ENCODE results near the gene EPHA3. TPM values are rescaled to one million over a fixed set of nuclear protein-coding genes. Genes with fewer than 3 reads are reported as not detected.

Gene EPHA3
- total RNA-seq, 4 donors from 2014 or later = 2.3 to 4.6 (median 2.4) TPM; not detected in 1

DNA sequence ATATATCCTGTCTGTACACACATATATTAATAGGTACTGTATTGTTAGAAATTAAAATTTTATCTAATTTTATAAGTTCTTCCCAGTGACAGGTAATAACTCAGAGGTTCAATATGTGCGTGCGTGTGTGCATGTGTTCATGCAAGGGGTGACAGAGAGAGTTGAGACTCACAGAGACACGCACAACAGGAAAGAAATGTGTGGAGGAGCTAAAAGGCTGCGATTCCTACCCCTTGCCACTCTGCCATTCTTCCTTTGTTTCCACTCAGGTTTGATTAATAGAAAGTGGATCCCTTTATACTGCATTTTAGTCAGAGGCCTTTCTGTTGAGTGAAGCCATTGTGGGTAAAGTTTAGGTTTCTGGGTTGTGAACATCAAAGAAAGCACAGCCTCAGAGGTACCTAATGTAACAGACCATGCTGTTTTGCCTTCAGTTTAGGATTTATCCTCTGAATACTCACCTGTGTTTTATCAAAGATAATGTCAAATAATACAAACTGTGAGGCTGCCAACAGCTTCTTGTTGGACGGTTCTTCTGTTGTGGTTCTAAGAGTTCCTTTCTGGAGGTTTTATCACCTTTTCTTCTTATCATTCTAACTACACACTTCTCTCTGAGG is 182.3 kb downstream of the EPHA3 start:
- H3K9me3 ChIP-seq = no peaks in the 10 kb centered on the region
- no peaks in the 10 kb centered on the region for H3K36me3 ChIP-seq
- TF ChIP-seq, protein P1, sequence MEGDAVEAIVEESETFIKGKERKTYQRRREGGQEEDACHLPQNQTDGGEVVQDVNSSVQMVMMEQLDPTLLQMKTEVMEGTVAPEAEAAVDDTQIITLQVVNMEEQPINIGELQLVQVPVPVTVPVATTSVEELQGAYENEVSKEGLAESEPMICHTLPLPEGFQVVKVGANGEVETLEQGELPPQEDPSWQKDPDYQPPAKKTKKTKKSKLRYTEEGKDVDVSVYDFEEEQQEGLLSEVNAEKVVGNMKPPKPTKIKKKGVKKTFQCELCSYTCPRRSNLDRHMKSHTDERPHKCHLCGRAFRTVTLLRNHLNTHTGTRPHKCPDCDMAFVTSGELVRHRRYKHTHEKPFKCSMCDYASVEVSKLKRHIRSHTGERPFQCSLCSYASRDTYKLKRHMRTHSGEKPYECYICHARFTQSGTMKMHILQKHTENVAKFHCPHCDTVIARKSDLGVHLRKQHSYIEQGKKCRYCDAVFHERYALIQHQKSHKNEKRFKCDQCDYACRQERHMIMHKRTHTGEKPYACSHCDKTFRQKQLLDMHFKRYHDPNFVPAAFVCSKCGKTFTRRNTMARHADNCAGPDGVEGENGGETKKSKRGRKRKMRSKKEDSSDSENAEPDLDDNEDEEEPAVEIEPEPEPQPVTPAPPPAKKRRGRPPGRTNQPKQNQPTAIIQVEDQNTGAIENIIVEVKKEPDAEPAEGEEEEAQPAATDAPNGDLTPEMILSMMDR (IDR thresholded peaks at IDR 0.05) = no peak
- TF ChIP-seq POLR2A (IDR thresholded peaks at IDR 0.05) (no peak), EP300 (IDR thresholded peaks at IDR 0.05; ENCODE audit: low read depth) (no peak), POLR2AphosphoS5 (IDR thresholded peaks at IDR 0.05) (no peak)
- H3K27ac ChIP-seq = no peak overlapping the region
- no peaks in the 10 kb centered on the region for H3K27me3 ChIP-seq
- no peaks in the 10 kb centered on the region for H3K4me1 ChIP-seq
- DNase-seq = no peak
- intact Hi-C loops (cut with DNase I; ENCODE audit: low total_unique reads) (no loop called here), in situ Hi-C loops (cut with MboI; ENCODE audit: low pct_ligation_motif_present in 1 of 4, low pct_unique_long_range_greater_than_20kb in 1 of 4, low sequenced_read_pairs in 3 of 4) (no loop called here)
- 79 to 84% methylated on average over 5 of the region's 5 CpGs for WGBS, 2 donors (ENCODE audit: low coverage in 1 of 2)
- no peak overlapping the region for H3K4me3 ChIP-seq

DNA sequence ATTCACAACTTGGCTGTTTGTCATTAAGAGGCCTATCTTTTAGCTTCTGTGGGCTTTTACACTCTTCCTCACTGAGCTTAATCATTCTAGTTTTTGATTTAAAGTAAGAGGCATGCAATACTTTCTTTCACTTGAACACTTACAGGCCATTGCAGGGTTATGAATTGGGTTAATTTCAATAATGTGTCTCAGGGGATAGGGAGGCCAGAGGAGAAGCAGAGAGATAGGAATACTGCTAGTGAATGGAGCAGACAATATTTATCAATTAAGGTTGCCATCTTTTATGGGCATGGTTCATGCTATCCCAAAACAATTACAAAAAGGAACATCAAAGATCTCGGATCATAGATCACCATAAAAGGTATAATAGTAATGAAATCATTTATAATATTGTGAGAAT is 189.8 kb downstream of the EPHA3 start:
- no peaks in the 10 kb centered on the region for H3K4me1 ChIP-seq
- no peak for DNase-seq
- TF ChIP-seq POLR2AphosphoS5 (IDR thresholded peaks at IDR 0.05) (no peak), EP300 (IDR thresholded peaks at IDR 0.05; ENCODE audit: low read depth) (no peak), POLR2A (IDR thresholded peaks at IDR 0.05) (no peak)
- TF ChIP-seq, protein P1 (IDR thresholded peaks at IDR 0.05) = no peak
- H3K9me3 ChIP-seq = no peaks in the 10 kb centered on the region
- 54 to 84% methylated on average over 1 of the region's 1 CpG for WGBS, 2 donors (ENCODE audit: low coverage in 1 of 2)
- intact Hi-C loops (cut with DNase I; ENCODE audit: low total_unique reads) = no loop called here
- H3K27me3 ChIP-seq = no peaks in the 10 kb centered on the region
- no peaks in the 10 kb centered on the region for H3K36me3 ChIP-seq
- no peak overlapping the region for H3K4me3 ChIP-seq
- in situ Hi-C loops (cut with MboI; ENCODE audit: low pct_ligation_motif_present in 1 of 4, low pct_unique_long_range_greater_than_20kb in 1 of 4, low sequenced_read_pairs in 3 of 4) = no loop called here
- no peak overlapping the region for H3K27ac ChIP-seq

DNA sequence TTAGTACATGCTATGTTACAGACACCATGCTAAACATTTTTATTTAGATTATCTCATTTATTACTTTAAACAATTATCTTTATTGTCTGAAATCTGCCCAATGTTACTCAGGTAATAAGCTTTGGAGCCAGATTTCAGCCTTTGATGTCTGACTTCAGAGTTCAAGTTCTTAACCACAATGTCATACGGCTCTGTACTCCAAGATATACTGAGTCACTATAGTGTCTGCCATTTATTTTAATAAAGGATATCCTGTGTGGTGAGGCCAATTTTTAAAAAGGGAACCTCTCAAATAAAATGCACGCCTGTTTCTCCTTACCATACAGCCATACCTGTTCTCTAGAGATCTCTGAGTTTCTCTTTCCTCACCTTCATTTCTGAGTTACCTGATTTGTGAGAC is 193.1 kb downstream of the EPHA3 start:
- H3K4me1 ChIP-seq = no peaks in the 10 kb centered on the region
- no peaks in the 10 kb centered on the region for H3K9me3 ChIP-seq
- no peak overlapping the region for H3K4me3 ChIP-seq
- WGBS, 2 donors (ENCODE audit: low coverage in 1 of 2) = 44 to 45% methylated on average over 2 of the region's 2 CpGs
- no peaks in the 10 kb centered on the region for H3K36me3 ChIP-seq
- in situ Hi-C loops (cut with MboI; ENCODE audit: low pct_ligation_motif_present in 1 of 4, low pct_unique_long_range_greater_than_20kb in 1 of 4, low sequenced_read_pairs in 3 of 4) (no loop called here), intact Hi-C loops (cut with DNase I; ENCODE audit: low total_unique reads) (no loop called here)
- no peaks in the 10 kb centered on the region for H3K27me3 ChIP-seq
- TF ChIP-seq, protein P1 (IDR thresholded peaks at IDR 0.05) = no peak
- TF ChIP-seq POLR2A (IDR thresholded peaks at IDR 0.05) = no peak
- no peak for TF ChIP-seq EP300 (IDR thresholded peaks at IDR 0.05; ENCODE audit: low read depth)
- TF ChIP-seq POLR2AphosphoS5 (IDR thresholded peaks at IDR 0.05) = no peak
- DNase-seq = no peak
- H3K27ac ChIP-seq = no peak overlapping the region

DNA sequence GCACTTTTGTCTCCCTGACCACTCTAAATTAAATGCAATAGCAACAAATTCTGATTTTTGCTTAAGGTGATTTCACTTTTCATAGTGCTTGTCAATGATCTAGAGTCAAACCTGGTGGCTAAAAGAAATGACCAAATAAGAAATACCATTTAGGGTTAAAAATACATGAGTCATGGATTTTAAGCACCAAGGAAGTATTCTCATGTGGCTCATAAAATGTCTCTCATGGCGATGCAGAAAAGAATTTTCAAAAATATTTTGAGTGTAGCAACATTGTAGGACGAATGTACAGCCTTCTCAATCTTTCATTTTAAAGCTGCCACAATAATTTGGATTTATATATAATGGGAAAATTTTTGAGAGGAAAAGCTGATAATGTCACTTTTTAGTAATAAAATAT is 193.6 kb downstream of the EPHA3 start:
- H3K4me1 ChIP-seq = no peaks in the 10 kb centered on the region
- intact Hi-C loops (cut with DNase I; ENCODE audit: low total_unique reads) = no loop called here
- TF ChIP-seq POLR2A (IDR thresholded peaks at IDR 0.05) (no peak), EP300 (IDR thresholded peaks at IDR 0.05; ENCODE audit: low read depth) (no peak), POLR2AphosphoS5 (IDR thresholded peaks at IDR 0.05) (no peak)
- TF ChIP-seq, protein P1 (IDR thresholded peaks at IDR 0.05) = no peak
- no peak overlapping the region for H3K27ac ChIP-seq
- WGBS, 2 donors (ENCODE audit: low coverage in 1 of 2) = 17 to 24% methylated on average over 2 of the region's 2 CpGs
- no peaks in the 10 kb centered on the region for H3K27me3 ChIP-seq
- no peak overlapping the region for H3K4me3 ChIP-seq
- no peaks in the 10 kb centered on the region for H3K36me3 ChIP-seq
- no peak for DNase-seq
- H3K9me3 ChIP-seq = no peaks in the 10 kb centered on the region
- in situ Hi-C loops (cut with MboI; ENCODE audit: low pct_ligation_motif_present in 1 of 4, low pct_unique_long_range_greater_than_20kb in 1 of 4, low sequenced_read_pairs in 3 of 4) = no loop called here
